ENCODE data around the gene TES.

- TF ChIP-seq EZH2 (IDR thresholded peaks at IDR 0.05; ENCODE audit: borderline replicate concordance, insufficient read depth, low read length, poor library complexity, severe bottlenecking) (no peak), REST (IDR thresholded peaks at IDR 0.05; ENCODE audit: borderline replicate concordance) (no peak)
- TF ChIP-seq, protein P1, sequence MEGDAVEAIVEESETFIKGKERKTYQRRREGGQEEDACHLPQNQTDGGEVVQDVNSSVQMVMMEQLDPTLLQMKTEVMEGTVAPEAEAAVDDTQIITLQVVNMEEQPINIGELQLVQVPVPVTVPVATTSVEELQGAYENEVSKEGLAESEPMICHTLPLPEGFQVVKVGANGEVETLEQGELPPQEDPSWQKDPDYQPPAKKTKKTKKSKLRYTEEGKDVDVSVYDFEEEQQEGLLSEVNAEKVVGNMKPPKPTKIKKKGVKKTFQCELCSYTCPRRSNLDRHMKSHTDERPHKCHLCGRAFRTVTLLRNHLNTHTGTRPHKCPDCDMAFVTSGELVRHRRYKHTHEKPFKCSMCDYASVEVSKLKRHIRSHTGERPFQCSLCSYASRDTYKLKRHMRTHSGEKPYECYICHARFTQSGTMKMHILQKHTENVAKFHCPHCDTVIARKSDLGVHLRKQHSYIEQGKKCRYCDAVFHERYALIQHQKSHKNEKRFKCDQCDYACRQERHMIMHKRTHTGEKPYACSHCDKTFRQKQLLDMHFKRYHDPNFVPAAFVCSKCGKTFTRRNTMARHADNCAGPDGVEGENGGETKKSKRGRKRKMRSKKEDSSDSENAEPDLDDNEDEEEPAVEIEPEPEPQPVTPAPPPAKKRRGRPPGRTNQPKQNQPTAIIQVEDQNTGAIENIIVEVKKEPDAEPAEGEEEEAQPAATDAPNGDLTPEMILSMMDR (IDR thresholded peaks at IDR 0.05; ENCODE audit: poor library complexity, severe bottlenecking): no peak
Measured at GRCh38 chr7:116306409-116307048, 96.2 kb downstream of the TES start.

All from neural cell (in vitro differentiated cells).